Forelimb muscle (tissue), 1 donor: Measurements from ENCODE around the gene POC1B. TPM values are rescaled to one million over a fixed set of nuclear protein-coding genes. Genes with fewer than 3 reads are reported as not detected.

ENCODE experiments used
- DNase-seq: peaks from one replicate; pipeline ENCODE4 v3.0.0-alpha.2; 2013; ENCODE audit warnings: low read depth
- polyA plus RNA-seq: library from polyadenylated mRNA; unstranded; fragments of 120-200 nt; gene quantifications from one replicate; pipeline ENCODE4 v1.2.1, GENCODE V29; 2013; ENCODE audit not compliant: insufficient read length

POC1B gene
- polyA plus RNA-seq, 1 donor = 8.5 TPM

- no peak for DNase-seq
Measured at GRCh38 chr12:89539426-89540223, 13.8 kb upstream of the POC1B start.

- no peak for DNase-seq
Measured at GRCh38 chr12:89538897-89539296, 13.1 kb upstream of the POC1B start.

GRCh38 chr12:89537389-89537788, 11.5 kb upstream of the POC1B start:
- DNase-seq = no peak

- no peak for DNase-seq
Measured at GRCh38 chr12:89529738-89530137, 3.9 kb upstream of the POC1B start.

DNA sequence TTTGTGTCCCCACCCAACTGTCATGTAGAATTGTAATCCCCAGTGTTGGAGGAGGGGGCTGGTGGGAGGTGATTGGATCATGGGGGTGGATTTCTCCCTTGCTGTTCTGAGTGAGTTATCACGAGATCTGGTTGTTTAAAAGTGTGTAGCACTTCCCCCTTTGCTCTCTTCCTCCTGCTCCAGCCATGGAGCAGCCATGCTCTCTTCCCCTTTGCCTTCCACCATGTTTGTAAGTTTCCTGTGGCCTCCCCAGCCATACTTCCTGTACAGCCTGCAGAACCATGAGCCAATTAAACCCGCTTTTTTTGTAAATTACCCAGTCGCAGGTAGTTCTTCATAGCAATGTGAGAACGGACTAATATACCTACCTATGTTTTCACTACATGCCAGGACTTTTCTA, 2.6 kb upstream of the POC1B start:
- DNase-seq = no peak

DNA sequence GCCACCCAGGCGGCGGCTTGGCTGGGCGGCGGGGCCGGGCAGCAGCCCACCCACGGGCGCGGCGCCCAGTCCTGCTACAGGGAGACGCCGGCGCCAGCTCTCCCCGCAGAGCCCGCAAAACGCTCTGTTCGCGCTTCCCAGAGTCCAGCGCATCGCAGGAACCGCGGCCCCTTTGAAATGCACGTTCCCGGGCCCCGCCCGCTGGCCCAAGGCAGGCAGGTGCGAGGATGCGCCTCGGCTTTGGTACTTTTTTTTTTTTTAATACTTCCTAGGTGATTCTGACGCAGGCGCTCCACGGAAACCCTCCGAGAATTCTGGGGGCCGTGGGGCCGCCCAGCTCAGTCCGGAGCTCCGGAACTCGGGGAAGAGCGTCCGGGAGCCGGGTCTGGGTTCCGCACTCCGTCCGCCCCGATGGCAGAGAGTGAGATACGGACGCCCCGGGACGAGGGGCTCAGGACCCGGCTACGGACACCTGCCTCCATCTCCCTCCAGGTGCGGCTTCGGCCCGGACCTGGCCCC, 483 bp downstream of the POC1B start:
- DNase-seq = no peak

- peak; percentile 71 for DNase-seq
Measured at GRCh38 chr12:89524541-89525304, 1.1 kb downstream of the POC1B start, which contains the start of gene GALNT4. GALNT4 (minus strand) TSS chr12:89524796; CDS start chr12:89524549, 247 bp downstream.

- DNase-seq = no peak
Measured at GRCh38 chr12:89523843-89524540, 1.9 kb downstream of the POC1B start.

GRCh38 chr12:89523393-89523792, 2.5 kb downstream of the POC1B start:
- no peak for DNase-seq

GRCh38 chr12:89521364-89522223, 4.3 kb downstream of the POC1B start:
- no peak for DNase-seq

DNA sequence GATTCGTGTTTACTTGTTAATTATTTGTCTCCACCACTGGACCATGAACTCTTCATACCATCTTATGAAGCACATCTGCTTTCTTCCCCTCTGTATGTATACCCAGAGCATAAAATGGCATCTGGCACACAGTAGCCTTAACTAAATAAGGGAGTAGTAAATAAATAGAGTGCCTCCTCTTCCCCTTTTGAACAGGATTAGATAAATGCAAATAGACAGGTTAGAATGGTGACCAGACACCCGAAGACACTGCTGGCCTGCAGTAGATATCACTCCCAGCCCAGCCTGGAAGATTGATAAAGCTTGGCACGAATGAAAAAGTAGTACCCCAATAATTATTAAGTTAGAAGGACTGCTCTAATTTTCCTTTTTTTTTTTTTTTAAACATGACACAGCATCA, 8.1 kb downstream of the POC1B start:
- no peak for DNase-seq

DNA sequence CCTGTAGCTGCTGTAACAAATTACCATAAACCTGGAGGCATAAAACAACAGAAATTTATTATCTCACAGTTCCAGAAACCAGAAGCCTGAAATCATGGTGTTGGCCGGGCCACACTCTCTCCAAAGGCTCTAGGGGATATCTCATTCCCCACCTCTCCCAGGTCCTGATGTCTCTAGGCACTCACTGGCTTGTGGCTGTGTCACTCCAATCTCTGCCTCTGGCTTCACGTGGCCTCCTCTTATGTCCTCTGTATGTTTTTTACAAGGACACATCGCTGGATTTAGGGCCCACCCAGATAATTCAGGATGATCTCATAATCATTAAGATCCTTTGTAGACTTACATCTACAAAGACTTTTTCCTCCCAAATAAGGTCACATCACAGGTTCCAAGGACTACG, 9.2 kb downstream of the POC1B start:
- no peak for DNase-seq

DNA sequence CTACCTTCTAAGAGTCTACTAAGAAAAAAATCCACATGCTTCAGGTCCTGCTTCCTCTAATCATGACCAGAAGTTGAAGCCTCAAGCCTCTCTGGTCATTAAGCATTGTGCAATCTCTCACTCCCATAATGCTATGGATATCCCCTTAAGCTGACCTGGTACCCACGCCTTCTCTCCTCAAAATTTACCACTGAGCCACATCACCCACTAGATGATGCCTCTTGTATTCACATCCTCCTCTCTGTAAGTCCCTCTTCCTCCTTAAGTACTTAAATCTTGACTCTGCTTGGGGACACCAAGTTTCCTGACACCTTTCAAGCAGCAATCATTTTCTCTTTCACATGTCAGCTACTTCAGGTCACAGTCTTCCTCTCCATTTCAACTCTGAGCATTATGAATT, 11.1 kb downstream of the POC1B start:
- no peak for DNase-seq

DNA sequence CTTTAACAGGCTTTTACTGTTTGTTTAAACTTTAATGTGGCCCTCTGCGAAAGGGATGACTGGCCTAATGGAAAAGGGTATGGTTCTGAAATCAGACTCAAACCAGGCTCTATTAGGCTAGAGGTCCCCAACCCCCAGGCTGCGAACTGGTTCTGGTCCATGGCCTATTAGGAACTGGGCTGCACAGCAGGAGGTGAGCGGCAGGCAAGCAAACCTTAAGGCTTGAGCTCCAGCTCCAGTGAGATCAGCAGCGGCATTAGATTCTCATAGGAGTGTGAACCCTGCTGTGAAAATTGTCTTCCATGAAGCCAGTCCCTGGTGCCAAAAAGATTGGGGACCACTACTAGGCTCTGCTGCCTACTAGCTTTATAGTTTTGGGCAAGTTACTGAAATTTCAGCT, 12.3 kb downstream of the POC1B start:
- no peak for DNase-seq

GRCh38 chr12:89507015-89507824, 18.6 kb downstream of the POC1B start:
- no peak for DNase-seq

DNA sequence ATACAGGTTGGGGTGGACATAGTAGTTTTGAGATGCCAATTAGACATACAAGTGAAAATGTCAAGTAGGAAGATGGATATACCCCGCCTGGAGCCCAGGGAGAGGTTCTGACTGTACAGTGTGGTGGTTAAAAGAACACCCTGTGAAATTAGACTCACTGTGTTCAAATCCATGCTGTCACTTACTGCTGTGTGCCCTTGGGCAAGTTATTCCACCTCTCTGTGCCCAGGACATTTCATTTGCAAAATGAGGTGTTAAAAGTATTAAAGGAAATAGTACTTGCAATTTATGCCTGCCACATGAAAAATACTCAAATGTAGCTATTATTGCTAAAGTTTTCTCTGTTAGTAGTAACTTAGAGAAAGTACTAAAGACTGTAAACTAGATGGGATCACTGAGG, 19.8 kb downstream of the POC1B start:
- DNase-seq = no peak

DNA sequence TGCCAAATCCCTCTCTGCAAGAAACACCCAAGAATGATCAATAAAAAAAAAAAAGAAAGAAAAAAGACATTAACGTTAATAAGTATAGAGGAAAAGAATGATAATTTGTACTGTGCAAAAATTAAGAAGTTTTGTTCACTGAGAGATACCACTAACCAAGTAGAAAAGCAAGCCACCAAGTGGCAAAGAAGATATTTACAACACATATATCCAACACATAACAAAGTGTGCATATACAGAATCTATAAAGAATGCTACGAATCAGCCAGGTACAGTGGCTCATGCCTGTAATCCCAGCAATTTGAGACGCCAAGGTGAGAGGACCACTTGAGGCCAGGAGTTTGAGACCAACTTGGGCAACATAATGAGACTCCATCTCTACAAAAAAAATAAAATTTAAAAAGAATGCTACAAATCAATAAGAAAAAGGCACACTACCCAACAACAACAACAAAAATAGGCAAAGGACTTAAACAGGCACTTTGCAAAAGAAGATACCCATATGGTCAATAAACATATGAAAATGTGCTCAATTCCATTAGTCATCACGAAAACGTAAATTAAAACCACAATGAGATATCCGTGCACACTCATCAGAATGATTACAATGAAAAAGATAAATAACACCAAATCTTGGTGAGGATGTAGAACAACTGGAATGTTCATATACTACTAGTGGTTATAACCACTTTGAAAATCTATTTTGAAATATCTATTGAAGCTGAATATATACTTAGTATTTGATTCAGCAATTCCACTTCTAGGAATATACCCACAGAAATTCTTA, 21.1 kb downstream of the POC1B start:
- no peak for DNase-seq

DNA sequence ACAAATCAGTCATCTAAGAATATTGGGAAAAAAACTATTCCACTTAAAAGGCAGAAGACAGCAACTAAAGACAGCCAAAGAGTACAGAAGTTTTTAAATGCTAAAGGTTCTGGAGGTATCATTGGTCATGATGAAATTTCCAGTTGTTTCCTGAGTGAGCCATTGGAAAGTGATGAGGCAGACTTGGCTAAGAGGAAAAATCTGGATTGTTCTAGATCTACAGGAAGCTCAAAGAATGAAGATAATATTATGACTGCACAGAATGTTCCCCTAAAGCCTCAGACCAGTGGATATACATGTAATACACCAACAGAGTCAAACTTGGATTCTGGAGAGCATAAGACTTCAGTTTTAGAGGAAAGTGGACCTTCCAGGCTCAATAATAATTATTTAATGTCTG, 24.1 kb downstream of the POC1B start:
- no peak for DNase-seq

DNA sequence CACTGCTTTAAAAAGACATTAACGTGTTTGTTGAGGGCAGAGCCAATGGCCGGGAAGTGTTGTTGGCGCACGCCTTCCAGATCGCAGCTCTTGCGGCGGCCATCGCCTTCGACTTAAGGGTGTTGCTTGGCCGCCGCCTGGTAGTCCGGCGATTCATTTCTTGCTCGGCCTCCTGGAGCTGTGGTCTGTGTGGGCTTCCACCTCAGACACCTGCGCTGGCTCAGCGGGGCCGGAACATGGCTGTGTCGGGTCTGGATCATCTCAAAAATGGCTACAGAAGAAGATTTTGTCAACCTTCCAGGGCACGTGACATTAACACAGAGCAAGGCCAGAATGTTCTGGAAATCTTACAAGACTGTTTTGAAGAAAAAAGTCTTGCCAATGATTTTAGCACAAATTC, 26.0 kb downstream of the POC1B start:
- no peak for DNase-seq

DNA sequence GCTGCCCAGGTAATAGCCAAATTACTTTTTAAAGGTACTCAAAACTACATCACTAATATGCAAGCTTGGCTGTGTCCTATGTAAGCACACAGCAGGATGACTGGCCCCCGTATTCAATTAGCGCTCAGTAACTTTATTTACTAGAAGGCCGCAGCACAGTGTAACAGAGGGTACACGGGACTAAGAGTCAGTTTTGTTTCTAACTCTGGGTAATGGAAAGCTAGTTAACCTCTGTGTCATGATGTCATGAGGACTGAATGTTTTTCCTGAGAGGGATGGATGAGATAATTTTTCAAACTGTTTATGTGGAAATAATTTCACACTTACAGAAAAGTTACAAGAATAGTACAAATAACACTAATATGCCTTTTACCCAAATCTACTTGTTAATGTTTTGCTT, 28.4 kb downstream of the POC1B start:
- no peak for DNase-seq
